HG03196 (cell line): Measurements from ENCODE around the gene EXTL1.

Experiments
- ATAC-seq: cut with Tn5 transposase; IDR thresholded peaks from one replicate; pipeline ENCODE4 v1.9.1; 2021; ENCODE audit not compliant: unreplicated experiment

The EXTL1 gene

DNA sequence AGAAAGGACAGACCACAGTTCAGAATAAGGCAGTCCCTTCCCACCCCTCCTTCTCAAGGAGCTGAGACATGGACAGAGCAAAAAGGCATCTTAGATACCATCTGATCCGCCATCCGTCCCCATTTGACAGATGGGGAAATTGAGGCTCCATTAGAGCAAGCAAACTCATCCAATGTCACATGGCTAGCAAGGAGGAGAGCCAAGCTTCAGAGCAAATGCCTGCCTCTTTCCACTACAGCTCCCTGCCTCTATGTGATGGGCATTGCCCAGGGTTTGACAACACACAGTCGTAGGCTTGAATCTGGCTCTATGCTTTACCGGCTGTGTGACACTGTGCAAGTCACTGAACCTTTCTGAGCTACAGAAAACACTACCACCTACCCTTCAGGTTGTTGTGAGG is 20.4 kb downstream of the EXTL1 start:
- no peak for ATAC-seq

DNA sequence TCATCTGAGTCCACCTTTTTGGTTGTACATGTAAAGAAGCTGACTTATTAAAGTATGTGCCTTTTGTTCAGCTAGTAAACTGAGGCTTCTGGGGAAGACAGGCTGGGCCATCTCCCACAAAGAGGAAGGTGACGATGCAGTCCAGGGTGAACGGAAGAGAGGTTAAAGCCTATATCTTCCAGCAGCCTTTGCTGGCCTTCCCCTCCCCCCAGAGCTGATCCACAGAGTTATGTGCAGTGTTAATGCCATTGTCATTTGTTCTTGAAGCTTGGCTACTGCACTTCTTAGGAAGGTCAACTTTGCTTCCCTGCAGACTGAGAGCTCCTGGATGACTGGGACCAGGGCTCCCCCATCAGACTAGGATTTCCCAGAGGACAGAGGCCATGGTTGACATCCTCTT is 22.2 kb downstream of the EXTL1 start:
- ATAC-seq, result no peak

DNA sequence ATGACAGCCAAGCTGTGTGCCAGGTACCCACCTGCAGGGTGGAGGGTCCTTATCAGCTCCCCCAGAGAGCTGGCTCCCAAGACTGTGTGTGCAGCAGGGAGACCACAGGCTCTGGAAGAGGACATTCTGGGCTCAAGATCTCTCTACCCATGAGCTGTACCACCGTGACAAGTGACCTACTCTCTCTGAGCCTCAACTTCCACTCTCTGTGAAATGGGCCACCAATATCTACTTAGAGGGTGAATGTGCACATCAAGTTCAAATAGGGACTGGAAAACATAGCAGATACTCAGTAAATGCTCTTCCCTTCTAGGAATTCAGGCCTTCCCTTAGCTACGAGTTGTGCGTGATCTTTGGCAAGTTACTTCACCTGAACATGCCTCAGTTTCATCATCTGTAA is 22.8 kb downstream of the EXTL1 start:
- no peak for ATAC-seq

DNA sequence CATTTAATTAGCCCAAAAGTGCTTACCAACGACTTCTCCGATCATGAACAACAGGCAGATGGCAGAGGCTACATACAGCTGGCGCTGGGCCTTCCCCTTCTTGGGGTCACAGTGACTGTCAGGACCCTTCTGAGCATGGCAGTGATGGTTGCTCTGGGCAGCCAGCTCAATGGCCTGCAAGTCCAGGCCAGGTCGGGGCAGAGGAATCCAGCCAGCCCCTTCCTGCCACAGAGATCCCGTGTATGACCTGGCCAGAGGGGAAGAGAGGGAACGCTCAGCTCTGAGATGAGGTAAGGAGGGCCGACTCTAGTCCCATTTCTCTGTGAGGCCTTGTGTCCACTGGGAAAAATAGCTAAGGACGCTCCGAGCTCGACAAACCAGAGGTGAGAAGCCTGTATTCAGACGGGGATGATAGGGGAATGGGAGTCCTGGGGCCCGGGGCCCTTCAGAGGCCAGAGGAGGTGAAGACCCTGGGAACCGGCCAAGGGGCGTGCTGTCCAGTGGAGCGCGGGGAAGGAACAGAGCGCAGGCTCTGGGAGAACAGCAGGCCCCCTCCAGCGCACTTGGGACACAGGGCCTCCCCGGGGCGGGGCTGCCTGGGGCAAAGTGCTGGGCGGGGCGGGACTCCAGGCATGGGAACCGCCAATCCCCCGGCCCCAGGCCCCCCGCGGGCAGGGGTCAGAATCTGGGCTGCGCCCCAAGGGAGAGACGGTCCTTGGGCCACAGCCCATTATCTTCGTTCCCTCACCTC is 23.6 kb downstream of the EXTL1 start:
- no peak for ATAC-seq

DNA sequence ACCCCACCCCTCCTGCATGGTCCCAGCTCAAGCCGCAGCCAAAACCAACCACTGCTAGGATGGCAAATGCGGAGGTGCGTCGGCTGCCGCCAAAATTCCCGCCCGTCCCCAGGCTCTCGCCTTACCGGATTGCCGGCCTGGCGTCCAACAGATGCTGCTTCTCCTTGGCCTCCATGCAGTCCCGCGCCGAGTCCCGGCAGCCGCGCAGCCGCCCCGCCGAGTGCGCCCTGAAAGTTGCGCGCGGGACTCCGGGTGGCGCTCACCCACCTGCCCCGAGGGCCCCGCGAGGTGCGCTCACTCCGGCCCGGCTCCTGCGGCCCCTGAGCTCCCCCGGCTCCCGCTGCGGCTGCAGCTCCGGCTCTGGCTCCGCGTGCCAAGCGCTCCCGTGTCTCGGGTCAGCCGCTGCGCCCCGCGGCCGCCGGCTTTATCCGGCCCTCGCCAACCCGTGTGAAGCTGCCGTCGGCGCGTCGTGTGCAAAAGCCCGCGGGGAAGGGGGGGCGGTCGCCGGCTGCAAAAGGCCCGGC is 24.2 kb downstream of the EXTL1 start, which contains the start of gene SLC30A2:
TSS of gene SLC30A2 (minus strand) at position 397 of the 524 bp plus-strand sequence. CDS start at position 175, 222 bp downstream.
- ATAC-seq, result no peak

DNA sequence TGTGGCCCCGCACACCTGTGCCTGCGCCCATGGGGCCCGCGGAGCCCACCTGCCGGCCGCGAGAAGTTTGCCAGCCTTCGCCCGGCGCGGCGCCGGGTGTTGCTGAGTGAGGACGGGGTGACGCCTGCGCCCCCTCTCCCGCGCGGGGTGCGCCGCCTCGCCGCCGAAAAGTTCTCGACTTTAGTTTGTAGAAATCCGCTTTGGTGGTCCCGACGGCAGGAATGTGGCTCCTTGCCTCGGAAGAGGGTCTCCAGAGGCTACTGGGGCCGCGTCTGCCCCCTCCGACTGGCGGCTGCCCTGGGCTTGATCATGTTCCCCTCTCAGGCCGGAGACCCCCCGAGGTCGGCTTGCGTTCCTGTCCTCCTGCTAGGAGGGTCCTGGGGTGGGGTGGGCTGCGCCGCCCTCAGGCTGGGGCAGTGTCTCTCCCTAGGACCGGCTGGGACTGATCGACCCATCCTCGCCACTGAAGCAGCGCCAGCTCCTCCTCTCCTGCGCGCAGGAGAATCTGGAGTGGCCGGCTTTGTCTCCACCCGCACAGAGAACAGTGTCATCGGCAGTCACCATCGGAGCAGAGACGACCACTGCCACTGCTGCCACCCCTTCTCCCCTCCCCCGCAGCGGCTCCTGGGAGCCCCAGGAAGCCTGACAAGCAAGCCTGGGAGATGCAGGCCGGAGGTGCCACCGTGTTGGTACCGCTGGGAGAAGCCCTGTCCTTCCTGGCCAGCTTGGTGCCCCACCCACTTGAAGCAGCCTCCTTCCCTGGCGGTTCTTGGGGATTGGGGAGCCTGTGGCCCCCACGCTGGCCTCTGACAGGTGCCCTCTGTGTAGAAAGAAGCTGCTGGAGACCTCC is 24.9 kb downstream of the EXTL1 start:
- ATAC-seq, result no peak

DNA sequence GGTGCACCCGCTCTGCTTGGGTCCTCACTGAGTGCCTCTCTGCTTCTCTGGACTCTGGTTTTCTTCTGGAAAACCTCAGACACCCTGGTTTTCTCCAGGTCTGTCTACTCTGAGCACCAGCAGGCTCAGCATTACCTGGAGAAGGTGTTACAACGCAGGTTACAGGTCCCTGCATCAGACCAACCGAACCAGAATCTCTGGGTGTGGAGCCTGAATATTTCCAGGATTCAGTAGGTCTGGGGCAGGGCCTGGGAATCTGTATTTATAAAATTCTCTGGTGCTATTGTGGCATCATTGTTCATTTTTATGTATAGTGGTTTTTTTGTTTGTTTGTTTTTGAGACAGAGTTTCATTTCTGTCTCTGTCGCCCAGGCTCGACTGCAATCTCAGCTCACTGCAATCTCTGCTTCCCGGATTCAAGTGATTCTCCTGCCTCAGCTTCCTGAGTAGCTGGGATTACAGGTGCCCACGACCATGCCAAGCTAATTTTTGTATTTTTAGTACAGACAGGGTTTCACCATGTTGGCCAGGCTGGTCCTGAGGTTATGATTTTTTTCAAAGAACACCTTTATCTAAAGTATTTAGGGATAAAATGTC is 25.8 kb downstream of the EXTL1 start:
- ATAC-seq, result no peak

DNA sequence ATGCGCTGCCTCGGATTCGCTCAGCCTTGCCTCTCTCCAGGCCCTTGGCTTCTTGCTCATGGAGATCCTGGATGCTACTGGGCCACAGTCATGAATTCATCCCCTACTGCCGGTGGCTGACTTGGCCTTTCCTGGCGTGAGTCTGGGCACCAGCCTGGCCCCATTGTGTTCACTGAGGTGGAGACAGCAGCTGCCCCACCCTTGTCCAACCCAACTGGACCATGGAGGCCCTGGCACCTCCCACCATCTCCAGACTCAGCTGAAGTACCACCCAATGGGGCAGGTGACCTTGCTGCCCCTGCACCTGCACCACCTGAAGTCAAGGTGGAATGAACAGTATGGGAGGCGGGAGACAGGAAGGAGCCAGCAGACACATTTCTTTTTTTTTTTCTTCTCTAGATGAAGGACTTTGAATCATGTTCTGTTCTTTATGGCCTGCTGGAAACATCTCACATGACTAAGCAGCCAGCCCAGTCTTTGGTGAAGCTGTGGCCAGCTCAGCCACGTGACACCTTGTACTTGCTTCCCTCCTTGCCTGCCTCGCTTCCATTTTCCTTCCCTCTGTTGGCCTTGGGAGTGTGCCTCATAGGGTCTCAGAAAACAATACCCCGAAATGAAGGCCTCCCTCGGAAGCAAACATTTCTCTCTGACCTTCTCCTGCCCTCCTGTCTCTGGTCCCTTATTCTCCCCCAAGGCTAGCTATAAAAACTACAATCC is 28.1 kb downstream of the EXTL1 start:
- no peak for ATAC-seq

DNA sequence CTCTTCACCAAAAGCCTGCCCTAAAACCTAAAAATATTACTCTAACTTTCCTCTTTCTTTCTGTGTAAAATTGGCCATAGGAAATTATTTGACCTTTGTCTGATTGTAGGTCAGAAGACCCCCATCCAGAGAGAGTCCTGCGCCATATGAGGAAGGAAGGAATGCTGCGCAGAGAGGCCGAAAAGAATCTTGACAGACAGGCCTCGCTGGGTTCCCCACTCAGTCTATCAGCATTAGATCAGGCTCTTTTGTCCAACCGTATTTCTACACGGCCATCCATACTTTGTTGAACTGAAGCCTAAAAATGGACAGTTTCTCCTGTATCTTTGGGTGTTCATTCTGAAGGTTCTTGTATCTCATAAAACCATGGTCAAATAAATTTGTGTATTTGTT is 28.7 kb downstream of the EXTL1 start:
- no peak for ATAC-seq

DNA sequence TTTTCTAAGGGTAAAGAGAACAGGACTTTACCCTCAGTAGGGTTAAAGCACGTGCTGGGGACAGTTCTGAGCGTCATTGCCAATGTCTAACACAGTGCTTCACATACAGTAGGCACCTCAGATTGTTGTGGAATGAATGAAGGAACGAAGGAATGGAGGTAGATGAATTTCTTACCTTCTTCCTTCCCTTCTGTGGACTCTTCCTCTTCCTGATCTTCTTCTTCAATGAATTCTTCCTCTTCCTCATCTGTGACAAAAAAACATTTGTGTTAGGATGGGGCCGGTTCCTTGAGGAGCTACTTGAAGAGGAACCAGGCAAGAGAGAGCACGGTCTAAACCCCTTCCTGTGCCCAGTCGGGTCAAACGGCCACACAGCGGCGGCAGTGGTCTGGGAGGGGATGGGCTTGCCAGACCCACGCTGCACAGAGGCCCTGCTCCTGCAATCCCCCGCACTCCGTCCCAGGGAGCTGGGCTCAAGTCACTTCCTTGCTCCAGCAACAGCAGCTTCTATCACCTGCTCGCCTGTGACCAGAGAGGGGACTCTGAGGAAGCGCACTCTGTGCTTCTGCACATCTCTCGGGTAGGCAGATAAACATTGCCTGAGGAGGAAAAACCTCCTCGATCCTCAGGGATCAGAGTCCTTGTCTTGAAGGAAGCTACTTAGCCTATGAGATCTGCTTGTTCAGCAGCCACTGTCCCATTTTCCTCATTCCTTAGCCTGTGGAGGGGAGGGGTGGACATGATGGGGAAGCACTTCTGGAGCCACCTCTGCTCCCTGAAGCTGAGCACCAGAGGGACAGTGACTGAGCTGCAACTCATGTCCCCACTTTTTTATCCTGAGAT is 32.4 kb downstream of the EXTL1 start:
- no peak for ATAC-seq

DNA sequence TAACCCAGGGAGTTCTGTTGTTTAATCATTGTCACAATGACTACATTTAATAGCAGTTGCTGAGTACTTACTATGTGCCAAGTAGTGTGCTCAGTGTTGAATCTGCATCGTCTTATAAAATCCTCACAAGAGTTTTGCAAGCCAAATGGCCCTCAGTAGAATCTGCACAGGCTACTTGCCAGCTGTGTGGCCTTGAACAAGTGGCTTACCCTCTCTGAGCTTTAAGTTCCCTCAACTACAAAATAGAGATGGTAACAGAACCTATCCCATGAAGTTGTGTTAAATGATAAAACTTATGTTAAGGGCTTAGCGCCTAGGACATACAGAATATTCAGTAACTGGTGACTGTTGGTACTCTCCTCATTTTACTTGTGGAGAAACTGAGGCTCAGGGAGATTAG is 33.5 kb downstream of the EXTL1 start:
- ATAC-seq, result no peak

DNA sequence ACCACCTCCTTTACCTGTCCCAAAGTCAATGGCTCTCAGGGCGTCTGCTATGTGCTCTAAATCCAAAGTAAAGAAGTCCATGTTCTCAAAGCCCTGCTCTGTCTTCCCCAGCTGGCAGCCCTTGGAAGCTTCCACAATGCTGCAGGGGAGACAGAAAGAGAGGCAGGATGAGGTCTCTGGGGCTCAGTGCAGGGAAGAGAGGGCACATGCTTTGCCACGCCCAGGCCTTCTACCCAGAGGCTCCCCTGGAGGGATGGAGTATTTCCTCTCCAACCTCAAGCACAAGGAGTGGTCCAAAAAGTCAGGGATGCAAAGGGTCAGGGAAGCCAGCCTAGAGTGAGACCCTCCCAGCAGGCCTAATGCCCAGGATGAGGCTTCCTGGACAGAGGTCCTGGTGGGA is 35.6 kb downstream of the EXTL1 start:
- no peak for ATAC-seq

DNA sequence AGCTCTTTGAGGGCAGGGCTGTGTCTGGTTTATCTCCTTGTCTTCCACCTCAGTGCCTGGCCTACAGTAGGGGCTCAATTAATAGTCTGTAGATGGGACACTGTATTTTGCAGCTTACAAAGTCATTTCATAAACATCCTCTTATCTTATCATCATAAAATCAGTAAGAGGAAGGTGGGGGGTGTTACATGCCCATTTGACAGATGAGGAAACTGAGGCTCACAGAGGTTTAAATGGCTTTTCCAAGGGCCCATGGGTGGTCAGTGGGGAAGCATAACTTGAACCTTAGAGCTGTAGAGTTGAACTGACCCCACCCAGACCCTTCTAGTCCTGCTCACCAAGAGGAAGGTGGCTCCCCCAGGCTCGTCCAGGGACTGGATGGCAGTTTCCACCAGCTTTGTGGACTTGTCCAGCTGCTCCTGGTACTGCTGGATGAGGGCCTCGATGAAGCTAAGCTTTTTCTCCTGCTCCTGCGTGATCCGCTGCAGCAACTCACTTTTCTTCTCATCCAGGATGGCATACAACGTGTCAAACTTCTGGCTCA is 36.5 kb downstream of the EXTL1 start:
- ATAC-seq, result no peak

DNA sequence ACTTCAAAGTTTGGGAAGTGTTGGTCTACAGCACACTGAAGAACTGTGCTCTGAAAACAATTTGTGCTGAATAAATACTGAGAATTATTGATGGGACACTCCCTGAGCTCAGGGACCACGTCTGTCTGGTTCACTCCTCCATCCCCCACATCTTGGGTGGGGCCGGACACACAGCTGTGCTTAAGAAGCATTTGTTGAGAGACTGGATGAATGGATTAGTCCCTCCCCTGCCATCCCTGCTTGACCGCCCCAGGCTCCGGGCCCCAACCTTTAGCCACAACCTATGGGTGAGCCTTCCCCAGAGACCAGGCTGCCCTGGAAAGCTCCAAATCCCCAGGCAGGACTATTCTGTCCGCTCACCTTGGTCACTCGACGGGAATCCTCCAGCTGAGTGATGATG is 38.3 kb downstream of the EXTL1 start:
- no peak for ATAC-seq

DNA sequence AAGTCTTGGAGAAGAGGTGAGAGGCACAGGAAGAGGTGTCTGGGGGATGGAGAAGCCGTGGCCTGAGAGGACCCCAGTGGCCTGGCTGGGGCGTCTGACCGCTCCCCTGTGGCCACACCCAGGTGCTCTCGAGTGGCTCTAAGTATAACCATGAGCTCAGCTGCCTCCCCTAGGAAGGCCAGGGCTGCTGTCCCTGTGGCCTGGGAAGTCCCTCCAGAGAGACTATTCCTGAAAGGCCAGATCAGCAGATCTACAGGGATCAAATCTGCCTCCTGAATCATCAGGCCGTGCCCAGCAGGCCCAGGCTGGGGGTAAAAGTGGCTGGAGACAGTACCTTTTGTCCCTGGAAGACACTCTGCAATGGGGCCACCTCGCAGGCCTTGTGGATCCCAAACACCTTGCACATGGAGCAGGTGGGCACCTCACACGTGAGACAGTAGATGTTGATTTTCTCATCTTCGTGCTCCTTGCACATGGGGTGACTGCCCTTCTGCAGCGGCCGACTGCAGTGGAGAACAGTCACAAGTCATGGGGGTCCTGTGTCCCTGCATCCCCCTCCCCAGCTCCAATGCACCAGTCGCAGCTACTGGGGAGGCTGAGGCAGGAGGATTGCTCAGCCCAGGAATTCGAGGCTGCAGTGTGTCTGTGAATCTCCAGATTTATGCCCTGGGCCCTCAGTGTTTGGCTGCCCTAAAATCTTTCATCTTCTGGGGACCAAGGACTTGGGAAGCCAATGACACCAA is 39.4 kb downstream of the EXTL1 start:
- ATAC-seq, result no peak

DNA sequence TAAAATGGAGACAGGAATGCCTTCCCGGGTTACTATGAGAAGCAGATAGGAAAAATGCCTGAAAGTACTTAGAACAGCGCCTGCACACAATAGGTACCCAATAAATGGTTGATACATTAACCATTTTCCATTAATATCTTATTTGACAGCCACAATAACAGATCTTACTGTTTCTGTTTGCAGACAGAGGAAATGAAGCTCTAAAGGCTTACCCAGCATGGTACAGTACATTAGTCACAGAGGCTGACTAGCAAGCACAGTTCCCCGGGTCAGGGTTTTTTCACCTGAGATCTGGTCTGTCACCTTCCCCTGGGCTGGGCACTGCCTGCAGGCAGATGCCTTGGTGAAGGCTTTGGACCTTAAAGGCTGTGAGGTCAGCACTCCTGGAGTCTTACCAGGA is 43.0 kb downstream of the EXTL1 start:
- no peak for ATAC-seq

DNA sequence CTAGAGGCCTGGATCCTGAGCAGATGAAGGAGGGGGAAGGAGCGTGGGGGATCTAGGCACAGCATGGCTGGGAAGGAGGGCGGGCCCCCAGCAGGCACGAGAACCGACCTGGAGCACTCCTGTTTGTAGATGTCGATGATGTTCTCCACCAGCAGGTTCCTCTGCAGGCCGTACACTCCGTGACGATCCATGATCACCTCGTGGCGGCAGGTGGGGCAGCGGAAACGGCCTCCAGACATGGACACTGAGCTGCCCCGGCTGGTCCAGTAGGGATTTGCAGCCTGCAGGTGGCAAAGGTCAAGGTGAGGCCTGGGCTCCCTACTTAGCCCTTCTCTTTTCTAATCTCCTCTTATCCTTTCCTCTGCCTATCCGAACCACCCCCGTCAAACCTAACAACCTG is 44.6 kb downstream of the EXTL1 start:
- no peak for ATAC-seq

DNA sequence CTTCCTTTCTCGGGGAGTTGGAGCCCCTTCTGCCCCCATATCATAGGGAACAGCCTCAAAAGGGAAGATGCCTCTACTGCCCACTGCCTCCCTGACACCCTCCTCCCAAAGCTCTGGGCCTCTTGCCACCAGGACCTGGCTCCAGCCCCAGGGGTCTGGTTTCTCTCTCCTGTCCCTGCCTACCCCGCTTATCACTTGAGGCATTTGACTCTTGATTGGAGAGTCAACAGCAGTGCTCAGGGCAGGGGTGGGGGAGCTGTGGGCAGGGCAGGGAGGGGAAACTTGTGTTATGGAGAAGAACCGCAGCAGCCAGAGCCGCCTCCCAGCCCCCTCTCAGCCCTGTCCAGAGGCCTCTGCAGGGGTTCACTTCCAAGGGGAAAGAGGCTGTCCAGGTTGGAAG is 45.3 kb downstream of the EXTL1 start:
- no peak for ATAC-seq

DNA sequence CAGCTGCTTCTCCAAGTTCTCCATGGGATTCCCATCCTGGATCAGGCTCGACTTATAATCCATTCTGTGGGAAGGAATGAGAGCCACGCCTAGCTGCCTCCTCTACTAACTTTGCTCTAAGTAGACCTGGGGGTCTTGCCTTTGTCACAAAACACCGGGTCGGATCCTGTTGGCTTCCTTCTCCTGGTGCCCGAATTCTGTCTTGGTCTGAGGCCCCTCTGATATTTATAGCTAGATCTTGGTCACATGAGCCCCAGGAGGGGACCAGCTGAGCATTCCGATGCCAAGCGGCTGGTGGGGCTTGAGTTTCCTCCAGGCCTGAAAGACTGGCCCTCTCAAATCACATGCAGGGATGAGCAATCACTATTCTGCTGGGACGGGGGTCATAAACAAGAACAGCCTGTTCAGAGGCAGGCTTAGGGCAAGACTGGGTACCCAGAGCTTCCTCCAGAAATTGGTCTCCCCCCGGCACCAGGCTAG is 45.9 kb downstream of the EXTL1 start, which contains the start of gene TRIM63:
TSS of gene TRIM63 (minus strand) at position 199 of the 480 bp plus-strand sequence. CDS start at position 63, 136 bp downstream.
- ATAC-seq, result no peak
